ENCODE data around the gene KCNH1.
"Not testable (repeated sequence)": the region's sequence is repeated elsewhere in the genome, so short reads cannot be mapped to it uniquely, and the experiment has no call there.

KCNH1 gene

DNA sequence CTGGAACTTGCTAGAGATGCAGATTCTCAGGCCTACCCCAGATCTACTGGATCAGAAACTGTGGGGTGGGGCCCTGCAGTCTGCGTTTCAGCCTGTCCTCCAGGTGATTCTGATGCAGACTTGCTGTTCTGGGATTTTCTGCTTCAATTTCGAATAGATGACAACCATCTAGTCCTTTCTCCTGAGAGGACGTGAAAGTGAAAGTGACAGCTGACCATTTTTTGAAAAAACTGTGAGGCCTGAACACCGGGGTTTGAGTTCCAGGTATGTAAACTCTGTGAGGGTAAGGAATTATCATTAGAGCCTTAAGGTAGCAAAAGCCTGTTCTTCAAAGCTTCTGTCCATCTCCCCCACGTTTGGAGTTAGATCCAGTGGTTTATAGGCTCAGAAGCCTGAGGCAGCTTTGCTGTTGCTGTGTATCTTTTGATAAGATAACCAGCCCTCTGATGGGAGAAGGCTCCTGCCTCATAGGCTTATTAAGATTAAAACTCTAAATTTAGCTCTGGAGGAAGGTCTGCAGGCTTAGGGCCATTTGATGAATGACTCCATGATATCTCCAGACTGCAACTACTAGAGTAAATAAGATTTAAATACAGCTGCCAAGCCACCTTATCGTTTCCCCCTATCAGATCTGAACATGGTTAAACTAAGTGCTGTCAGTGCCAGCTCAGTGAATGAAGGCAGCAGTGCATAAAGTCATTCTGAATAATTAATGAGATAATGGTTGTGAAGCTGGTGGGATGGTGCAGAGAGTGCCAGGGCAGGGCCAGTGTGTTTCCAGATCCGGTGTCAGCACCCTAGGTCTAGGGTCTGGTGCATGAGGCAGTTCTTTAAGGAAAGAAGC lies 470.0 kb downstream of the KCNH1 start:
- no peak for DNase-seq

DNA sequence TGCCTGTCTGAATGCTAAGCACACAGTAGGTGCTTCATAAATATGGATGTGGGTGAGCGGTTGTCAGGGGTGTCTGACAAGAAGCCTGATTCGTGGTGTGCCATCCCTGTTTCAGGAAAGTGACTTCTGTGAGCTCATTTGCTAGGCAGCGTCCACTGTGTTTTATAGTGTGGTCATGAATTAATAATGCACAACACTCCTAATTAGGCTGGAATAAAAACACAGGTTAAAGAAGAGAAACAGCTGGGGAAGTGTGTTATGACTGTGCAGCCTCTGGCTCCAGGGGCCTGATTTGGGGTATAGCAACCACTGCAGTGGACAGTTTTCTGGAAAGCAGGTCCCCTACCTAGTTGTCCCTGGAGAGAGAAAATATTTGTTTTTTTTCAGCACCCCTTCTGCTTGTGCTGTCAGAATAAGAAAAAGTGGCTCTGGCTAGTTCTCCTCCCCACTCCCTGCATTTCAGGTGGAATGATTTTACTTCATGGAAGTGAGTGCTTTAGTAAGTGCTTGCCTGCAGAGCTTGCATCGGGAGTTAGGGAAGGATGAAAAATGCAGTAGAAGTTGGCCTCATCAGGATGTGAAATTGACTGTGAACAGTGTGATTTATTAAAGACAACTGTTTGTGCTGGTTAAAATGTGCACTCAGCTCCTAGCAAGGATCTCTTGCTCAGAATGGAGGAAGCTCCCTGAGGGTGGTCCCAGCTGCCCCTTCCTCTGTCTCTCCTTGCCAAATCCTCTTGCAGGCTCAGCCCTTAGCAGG lies 471.5 kb downstream of the KCNH1 start:
- DNase-seq, result no peak

DNA sequence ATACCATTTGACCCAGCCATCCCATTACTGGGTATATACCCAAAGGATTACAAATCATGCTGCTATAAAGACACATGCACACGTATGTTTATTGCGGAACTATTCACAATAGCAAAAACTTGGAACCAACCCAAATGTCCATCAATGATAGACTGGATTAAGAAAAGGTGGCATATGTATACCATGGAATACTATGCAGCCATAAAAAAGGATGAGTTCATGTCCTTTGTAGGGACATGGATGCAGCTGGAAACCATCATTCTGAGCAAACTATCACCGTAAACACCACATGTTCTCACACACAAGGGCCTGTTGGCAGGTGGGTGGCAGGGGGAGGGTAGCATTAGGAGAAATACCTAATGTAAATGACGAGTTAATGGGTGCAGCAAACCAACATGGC lies 472.4 kb downstream of the KCNH1 start:
- not testable (repeated sequence) for DNase-seq

DNA sequence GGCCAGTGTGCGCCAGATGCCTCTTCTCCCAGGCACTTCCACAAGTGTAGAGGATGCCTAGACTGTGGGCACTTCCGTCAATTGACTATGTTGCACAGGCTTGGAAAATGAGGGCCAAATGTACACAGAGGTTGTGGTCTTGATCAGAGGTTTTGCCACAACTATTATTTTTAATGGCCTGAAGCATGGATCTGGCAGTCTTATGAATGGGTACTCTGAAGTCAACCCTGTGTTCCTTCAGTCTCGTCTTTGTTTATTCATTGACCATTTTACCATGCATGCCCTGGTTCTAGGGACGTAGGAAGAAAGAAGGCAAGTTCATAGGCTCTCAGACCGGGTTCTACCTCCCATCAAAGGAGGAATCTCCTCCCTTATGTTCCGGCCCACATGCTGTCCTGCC lies 476.1 kb downstream of the KCNH1 start:
- DNase-seq, result no peak

DNA sequence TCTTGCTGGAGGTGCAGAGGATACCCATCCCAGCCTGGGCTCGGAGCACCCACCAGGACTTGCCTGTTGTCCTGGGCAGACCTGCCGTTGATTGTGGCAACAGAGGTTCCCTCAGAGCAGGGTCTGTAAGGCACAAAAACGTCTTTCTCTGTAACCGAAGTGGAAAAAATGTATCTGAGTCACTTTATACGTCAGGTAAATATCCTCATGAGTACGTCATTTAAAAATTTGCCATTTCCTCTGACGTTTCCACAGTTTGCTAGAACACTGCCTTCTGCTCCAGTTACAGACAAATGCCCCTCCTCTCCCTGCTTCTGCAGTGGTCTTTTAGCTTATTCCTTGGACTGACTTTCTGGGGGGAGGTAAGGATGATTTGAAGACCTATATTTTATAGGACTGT lies 478.4 kb downstream of the KCNH1 start:
- no peak for DNase-seq

DNA sequence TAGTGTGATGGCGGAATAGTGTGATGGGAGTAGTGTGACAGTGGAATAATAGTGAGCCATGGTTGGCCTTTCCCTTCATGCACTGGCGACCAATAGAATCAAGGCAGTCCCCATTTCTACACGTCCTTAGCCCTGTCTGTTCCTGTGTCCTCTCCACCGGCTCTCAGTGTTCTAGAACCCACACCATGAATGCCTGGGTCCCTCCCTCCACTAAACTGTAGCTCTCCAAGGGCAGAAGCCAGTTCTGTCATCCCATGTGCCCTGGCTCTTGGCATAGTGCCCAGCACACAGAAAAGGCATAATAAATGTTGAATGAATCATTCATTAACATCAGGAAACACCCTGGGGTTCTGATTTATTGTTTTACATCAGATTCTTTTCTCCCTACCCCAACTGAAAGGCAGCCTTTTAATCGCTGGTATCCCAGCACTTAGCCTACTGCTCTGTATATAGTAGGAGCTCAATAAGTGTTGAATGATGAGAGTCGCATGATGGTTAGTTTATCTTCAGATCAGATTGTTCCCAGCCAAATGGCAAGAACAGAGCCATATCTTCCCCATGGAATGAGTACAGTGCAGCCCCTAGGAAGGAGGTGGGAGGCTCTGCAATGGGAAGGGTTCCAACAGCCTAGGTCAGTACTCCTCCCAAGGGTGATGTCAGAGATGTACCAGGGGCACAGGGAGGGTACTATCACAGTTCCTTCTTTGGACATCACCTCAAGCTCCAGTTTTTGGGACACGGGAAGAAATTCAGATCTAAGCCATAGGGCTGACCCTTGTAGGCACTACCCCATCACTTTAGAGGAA lies 479.6 kb downstream of the KCNH1 start:
- no peak for DNase-seq

DNA sequence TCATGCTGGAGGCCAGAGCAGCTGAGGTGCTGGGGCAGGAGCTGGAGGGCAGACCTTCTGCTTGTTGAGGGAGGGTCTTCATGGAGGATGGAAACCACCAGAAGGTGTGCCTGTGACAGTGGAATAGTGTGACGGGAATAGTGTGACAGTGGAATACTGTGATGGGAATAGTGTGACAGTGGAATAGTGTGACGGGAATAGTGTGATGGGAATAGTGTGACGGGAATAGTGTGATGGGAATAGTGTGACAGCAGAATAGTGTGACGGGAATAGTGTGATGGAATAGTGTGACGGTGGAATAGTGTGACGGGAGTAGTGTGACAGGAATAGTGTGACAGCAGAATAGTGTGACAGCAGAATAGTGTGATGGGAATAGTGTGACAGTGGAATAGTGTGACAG lies 480.2 kb downstream of the KCNH1 start:
- DNase-seq, result no peak

DNA sequence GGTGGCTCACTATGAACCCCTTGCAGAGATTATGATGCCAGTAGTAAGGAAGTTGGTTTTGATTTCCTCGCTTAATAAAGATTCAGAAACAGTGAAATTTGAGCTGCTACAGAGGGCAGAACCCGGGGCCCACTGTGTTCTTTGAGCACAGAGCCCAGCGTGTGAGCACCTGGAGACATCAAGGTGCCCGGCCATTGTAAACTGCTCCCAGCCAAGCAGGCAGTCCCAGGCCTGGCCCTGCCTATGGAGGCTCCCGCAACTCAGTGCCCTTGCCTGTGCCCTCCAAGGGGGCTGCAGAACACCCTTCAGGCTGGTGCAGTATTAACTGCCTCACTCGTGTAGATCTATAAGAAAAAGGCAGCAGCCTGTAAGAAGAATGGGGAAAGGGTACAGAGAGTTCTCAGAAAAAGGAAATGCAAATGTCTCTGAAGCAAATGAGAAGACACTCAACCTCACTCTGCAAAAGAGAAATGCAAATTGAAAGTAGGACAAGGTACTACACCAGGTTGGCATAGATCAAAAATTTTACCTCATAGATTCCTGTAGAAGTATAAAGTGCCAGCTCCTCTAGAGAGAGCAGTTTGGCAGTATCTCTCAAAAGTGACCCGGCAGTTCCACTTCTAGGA lies 481.5 kb downstream of the KCNH1 start:
- DNase-seq, result no peak

DNA sequence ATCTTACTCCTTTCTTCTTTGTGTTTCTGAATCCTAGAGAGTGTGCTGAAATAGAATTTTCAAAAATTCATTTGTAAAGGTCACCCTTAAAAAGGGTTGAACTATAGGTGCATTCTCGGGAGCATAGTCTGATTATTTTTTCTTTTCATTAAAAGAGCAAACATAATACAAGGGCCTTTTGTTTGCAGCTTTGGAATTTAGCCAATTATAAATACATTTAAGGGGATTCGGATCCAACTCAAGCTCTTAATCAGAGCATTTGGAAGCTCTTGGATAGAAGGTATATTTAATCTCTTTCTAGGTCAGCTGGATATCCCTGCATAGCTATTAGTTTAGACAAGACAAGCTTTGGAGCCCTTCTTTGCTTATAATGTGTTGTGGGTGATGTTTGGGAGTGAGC lies 483.5 kb downstream of the KCNH1 start:
- no peak for DNase-seq

DNA sequence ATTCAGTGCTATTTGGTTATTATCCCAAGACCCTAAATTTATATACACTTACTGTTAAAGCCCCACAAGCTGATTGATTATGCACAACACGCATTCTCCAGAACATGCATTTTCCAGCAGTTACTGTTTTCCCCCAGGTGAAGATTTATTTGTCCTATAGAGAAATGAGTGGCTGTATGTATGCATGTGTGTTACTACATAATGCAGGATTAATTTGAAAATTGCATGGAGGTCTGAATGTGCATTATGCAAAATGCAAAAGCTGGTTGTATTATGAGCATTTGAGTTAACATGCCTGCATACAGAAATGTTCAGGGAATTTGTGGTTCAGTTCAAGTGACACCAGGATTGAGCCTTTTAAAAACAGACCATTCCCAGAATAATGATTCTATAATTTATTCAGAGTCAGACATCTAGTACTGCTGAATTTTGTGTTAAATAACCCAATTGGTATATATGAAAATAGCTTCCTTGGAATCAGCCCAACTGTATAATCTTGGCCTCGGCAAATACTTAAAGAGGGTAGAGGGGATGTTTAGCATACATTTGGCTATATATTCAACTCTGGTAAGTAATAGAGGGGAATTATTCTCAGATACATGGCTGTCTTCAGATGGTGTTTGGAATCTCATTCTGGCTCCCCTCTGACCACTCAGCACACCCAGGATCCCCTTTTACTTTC lies 485.2 kb downstream of the KCNH1 start:
- no peak for DNase-seq

DNA sequence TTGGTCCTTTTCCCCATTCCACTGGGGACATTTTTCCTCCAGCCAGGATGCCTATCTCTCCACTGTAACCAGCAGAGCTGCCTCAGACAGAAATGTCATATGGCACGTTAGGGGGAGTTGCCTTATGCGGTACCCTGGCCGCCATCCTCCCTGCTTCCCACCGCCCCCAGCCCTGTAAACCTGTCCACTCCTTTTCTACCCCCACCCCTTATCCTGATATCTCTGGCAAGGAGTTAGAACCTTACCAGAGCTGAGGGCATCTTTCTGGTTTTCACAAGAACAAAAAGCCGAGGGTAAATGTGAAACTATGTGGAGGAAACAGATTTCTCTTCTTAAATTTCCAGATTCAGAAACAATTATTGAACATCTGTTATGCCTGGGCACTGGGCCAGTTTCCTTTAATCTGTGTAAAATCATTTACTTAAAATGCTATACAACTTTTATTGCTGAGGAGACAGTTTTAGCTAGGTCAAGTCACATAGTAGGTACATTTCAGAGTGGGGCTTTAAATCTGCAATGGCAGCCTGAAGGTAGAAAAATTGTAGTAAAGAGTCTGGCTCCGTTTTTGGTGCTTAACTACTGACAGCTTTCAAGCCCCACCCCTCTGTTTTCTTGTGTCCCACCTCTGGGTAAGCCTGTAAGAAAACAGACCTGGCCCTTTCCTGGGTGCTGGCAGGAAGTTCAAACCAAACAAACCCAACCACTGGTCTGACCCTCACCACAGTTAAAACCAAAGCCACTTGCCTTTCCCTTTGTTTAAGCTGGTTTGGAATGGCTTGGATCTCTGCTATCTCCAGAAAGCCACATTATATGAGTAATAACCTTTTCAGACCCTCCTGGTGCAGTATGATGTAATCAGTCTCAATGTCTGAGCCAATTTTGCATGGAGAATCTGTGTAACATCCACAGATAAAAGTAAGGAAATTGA lies 486.3 kb downstream of the KCNH1 start:
- DNase-seq, result no peak

DNA sequence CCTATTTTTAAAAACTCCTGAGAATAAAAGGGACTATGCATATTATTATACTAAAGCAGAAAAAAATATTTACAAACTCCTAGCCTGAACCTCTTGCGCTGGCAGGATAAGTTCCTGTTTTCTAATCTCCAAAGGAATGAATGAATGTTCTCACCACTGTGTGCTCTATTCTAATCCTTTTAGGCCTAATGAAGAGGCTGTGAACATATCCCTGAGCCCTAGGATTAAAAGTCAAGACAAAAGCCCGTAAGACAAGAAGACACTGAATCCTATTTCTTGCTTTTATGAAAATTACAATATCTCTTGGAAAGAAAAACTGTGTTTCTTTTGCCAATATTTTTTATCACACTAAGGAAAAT lies 487.7 kb downstream of the KCNH1 start:
- no peak for DNase-seq

DNA sequence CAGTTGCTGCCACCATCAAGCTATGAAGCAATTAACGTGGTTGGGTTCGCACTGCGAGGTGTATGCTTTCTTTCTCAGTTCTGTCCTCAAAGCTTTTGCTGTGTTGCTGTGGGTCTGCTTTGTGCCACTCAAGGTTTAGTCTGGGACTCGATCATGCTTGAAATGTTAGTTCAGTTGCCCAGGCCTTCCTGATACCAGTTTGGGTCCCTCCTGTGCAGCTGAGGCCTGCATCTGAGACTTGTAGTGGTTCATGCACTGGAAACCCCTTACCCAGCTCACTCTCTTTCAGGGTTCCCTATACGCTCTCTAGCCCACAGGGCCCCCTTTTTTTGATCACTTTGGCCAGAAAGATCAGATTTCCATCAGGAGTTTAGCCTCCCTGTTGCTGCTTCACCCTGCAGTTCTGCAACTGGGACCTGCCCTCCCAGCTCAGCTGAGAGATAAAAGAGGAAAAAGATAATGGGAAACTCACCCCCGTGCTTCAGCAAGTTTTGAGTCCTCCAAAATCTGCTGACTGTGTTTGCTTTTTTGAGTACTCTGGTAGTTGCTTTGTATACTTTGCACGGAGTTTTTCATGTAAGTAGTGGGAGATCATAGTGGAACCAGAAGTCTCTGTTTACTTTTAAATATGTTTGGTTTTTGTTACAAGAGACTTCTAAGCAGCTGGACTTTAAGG lies 488.2 kb downstream of the KCNH1 start:
- DNase-seq, result no peak

DNA sequence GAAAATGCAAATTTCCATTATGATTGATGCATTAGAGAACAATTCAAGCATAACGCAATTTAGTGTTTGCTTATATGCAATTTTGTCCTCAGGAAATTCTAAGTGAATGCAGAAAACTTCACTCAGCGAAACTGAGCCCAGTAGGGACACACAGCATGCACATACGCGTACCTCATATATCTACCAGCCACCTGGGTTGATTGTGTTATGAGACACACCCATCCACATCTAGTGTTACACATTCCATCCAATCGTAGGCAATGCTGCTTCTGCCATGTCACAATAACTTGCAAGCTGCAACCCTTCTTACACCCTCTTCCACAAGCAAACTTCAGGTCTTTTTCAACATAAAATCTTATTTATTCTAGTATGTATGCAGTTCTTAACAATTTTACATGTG lies 492.4 kb downstream of the KCNH1 start:
- no peak for DNase-seq

DNA sequence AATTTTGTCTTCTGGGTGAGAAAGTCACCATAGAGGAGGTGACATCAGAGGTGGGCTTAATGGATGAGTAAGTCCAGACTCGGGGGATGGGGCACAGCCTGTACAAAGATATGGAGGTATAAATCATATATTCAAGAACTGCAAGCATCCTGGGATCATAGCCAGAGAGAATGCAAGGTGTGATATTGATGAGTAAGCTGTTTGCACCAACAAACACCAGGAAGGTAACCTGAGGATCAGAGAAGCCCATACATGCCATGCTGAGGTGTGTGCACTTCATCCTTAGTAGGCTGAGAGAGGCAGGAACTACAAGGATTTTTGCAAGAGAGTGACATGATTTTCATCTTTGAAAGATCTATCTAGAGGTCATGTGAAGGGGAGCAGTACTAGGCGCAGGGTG lies 498.8 kb downstream of the KCNH1 start:
- DNase-seq, result no peak

DNA sequence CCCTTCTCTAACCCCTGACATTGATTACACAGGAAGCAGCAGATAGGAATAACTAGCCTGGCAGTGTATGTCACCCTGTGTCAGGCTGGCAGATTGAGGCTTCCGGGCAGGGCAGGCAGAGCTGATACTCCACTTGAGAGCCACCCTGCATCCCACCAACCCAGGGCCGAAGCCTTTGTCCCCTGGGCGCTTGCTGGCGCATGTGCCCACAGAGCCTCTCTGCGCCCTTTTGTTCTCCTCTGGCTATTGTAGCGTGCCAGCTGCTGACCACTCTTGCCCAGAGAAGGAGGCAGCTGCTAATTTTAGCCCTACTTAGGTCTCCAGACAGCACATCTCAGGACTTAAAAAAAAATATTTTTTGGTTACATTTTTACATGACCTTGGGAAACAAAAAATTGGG lies 500.3 kb downstream of the KCNH1 start:
- no peak for DNase-seq

DNA sequence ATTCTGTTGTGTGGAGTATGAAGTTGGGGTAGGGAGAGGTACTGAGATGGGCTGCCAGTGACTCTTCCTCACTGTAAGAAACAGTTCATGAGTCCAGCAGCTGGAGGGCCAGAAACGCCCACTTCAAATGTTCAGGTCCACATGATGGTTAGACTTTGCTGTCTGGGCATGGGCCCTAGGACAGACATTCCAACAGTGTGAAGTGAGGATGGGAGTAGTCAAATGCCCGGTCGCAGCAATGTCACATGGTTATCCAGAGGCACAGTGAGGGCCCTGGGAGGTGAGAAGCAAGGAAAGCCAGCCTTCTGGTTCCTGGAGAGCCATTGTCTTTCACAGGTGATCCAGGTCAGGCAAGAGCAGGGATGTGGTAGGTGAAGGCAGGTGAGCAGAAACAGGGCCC lies 500.8 kb downstream of the KCNH1 start:
- no peak for DNase-seq

DNA sequence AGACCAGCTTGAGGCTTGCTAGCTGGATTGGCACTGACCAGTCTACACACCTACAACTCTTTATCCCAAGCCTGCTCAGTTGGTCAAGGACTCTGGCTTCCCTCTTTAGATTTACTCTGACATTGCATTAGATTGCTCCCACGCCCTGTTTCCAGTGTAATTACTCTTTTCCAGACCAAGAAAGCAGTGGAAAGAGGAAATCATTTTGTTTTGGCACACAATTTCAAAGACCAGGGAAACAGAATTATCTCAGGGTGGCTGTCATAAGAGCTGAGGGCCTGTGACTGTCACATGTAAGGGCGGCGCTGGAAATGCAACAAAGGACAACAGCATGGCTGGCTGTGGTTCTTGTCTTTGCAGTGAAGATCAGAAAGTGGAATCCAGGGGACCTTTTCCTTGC lies 502.5 kb downstream of the KCNH1 start:
- DNase-seq, result no peak

DNA sequence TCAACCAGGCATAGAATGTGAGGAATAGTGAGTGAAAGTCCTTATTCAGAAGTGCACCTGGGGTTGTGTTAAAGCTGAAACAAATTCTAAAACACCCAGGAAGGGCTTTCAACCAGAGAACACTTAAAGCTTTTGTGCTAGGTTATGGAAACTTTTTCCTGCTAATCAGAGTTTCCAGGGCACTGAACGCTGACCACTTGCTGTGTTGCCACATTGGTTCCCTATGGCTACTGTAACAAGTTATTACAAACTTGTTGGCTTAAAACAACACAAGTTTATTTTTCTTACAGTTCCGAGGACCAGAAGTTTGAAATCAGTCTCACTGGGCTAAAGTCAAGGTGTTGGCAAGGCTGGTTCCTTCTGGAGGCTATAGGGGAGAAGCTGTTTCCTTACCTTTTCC lies 504.7 kb downstream of the KCNH1 start:
- DNase-seq, result no peak

DNA sequence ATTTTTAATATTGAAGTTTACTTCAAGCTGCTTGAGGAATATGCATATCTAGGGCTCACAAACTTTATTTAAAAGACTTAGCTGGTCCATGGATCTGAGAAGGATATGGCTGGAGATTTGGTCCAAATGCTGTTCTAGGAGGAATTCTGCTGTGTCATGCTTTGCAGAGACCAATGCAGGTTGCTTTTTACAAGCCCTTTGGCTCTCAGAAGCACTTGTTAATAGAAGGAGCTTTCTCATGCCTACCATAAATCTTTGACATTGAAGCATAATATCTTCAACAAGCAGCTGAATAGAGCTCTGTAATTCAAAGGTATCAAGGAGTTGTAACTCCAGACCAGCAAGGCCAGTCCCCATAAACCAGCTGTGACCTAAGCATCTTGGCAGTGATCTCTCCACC lies 506.2 kb downstream of the KCNH1 start:
- no peak for DNase-seq

All from CD4-positive, alpha-beta T cell treated with Interleukin-4 for 4 hours (primary cell).